ENCODE measurements around the gene RANBP1. TPM values are rescaled to one million over a fixed set of nuclear protein-coding genes. Genes with fewer than 3 reads are reported as not detected.
A peak's percentile ranks its signal among the peaks of the same experiment; 100 is the strongest.
"Not testable (repeated sequence)": the region's sequence is repeated elsewhere in the genome, so short reads cannot be mapped to it uniquely, and the experiment has no call there.

Gene RANBP1
- total RNA-seq, 1 donor from 2014 or later, result 62.6 TPM

DNA sequence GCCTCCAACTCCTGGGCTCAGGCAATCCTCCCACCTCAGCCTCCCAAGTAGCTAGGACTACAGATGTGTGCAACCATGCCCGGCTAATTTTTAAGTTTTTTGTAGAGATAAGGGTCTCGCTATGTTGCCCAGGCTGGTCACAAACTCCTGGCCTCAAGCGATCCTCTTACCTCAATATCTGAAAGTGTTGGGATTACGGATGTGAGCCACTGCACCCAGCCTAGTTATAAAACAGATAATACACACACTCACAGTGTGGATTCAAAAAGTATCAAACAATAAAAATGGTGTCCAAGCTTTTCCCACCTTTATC lies 35.3 kb downstream of the RANBP1 start:
- no peak for DNase-seq (ENCODE audit: low spot score)

DNA sequence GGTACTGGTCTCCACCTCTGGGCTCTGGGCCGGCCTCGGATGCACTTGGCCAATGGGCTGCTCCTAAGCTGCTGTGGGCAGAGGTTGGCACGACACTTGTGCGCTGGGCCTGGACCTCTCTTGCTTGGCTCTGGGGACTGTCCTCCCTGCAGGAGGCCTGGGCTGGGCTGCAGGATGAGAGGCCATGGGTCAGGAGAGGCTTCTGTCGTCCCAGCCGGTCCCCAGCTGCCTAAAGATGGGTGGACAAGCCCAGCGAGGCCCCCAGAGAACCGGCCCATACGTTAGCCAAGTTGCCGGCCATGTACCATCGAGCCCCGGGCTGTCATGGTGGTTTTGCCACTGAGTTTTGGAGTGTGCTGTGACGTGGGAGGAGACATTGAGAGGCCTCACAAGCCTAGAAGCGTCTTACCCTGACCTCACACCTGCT lies 36.6 kb downstream of the RANBP1 start:
- DNase-seq (ENCODE audit: low spot score), result no peak

DNA sequence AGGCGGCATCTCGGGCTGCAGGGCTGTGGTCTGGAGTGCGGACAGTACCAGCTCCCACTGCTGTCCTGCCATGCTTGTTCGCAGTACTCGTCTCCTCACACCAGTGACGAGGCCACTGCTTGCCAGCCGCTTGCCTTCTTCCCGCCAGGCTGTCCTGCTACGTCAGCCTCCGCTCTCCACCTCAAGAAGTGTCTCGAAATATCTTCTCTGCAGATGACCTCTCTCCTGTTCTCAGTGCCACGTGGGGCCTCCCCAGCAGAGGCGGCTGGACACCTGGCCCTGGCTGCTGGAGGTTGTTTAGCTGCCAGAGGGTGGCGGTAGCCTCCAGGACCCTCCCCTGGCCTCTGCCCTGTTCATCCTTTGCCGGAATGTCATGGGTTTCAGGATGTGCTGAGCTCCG lies 38.0 kb downstream of the RANBP1 start:
- no peak for DNase-seq (ENCODE audit: low spot score)

DNA sequence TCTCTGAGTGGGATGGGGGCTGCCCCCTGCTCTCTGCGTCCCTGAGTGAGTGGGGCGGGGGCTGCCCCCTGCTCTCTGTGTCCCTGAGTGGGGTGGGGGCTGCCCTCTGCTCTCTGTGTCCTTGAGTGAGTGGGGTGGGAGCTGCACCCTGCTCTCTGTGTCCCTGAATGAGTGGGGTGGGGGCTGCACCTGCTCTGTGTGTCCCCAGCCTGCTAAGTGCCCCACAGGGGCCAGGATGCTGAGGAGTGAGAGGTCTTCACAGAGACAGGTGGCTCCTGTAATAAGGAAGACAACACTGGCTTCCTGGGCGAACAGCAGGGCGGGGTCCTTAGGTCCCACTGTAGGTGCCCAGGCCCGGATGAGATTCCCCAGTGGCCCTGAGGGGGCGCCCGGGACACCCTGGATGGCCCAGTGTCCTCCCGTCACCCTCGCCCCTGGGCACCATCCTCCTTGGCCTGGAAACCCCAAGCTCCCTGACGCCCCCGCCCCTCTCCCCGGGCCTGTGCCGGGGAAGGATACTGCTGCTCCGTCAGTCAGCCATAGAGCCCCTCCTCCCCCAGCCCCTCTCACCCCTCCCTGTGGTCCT lies 38.8 kb downstream of the RANBP1 start:
- no peak for DNase-seq (ENCODE audit: low spot score)

DNA sequence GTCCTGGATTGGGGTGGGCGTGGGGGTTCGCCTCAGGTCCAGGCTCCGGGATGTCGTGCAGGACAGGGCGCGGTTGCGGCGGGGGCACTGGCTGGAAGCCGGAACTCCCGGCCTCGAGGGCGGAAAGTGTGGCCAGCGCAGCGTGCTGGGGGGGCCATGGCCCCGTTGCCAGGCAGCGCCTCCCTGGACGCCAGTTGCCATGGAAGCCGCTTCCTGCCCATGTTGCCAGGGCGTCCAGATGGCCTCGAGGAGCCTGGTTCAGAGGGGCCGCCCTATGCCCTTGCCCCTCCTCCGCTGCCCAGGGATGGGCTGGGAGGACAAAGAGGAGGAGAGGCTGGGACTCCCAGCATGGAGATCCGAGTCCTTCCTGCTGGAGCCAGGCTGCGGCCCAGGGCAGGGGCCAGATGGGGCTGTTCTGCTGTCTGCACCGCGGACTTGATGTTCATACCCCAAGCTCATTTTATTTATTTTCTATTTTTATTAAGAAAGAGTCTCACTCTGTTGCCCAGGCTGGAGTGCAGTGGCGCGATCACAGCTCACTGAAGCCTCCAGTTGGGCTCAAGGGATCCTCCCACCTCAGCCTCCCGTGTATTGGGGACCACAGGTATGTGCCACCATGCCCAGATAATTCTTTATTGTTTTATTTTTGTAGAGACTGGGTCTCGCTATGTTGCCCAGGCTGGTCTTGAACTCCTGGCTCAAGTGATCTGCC lies 39.6 kb downstream of the RANBP1 start:
- peak; percentile 21 for DNase-seq (ENCODE audit: low spot score)

DNA sequence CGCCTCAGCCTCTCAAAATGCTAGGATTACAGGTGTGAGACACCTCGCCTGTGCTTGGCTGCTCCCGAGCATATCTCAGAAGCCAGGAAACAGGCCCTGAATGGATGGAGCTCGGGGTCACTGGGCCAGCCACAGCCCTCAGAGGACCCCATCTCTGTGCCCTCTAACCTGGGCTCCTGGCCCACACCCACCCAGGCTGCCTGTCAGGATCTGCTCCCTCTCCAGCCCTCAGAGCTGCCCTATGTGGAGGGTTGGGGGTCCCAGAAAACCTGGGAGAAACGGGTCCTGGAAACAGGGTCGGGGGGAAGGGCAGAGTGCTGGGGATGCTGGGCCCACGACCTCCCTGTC lies 40.1 kb downstream of the RANBP1 start:
- no peak for DNase-seq (ENCODE audit: low spot score)

DNA sequence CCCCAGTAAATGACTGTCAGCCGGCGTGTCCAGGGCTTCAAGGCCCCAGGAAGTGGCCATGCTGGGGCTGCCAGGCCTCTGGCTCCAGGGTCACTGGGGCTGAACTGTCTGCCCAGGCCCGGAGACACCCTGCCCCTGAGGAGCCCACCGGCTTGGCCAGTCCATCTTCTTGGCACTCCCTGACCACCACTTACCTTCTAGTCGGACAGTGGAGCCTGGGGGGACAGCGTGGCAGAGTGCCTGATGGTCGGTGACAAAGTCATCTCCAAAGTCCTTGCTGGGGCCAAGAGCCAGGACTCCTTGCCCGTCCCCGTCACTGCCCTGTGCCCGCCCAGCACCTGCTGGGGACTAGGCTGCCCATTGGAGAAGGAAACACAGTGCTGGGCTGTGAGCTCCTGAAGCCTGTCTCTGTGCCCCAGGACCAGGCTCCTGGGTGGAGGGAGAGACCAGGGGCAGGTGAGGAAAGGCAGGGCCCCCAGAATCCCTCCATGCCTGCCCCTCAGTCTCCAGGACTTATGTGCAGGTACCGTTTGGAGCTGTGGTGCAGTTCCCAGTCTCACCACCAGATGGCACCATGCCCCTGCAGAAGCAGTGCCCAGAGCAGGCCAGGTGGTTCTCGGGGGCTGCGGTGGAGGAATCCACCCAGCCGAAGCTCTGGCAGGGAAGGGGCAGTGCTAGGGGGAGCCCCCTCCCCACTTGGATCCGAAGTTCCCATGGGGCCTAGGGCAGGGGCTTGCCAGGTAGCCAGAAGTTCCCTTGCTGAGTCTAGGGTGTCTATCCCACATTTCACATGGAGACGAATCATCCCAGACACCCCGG lies 40.9 kb downstream of the RANBP1 start:
- DNase-seq (ENCODE audit: low spot score), result peak; percentile 91

DNA sequence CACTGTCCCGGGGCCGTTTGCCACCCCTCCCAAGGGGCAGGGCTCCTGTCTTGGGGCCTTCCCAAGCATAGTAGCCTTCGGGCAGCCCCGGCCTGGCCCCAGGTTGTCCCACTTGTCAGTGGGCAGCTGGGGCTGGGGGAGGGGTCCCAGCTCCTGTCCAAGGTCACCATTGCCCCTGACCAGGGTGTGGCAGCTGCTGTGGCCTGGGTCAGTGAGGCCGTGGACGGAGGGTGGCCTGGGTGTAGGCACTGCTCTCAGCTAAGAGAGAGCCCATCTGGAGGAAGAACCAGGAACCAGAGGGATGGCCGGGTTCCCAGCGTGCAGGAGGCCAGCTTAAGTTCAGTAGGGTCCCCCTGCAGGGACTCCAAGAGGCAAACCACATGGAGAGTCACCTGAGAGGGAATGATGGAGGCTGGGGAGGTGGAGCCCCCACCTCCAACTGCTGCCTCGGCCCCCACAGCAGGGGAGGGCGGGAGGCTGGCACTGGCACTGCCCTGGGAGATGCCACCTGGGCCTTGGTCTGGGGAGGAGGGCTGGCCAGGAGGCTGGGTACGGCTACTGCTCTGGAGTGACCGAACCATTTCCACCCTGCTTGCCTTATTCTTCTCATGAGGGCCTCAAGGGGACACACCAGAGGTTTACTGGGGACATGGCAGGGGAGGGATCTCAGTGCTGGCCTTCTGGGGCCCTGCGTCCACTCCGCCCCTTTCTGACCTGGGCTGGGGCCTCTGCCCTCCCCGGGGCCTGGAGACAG lies 41.7 kb downstream of the RANBP1 start:
- DNase-seq (ENCODE audit: low spot score), result no peak

DNA sequence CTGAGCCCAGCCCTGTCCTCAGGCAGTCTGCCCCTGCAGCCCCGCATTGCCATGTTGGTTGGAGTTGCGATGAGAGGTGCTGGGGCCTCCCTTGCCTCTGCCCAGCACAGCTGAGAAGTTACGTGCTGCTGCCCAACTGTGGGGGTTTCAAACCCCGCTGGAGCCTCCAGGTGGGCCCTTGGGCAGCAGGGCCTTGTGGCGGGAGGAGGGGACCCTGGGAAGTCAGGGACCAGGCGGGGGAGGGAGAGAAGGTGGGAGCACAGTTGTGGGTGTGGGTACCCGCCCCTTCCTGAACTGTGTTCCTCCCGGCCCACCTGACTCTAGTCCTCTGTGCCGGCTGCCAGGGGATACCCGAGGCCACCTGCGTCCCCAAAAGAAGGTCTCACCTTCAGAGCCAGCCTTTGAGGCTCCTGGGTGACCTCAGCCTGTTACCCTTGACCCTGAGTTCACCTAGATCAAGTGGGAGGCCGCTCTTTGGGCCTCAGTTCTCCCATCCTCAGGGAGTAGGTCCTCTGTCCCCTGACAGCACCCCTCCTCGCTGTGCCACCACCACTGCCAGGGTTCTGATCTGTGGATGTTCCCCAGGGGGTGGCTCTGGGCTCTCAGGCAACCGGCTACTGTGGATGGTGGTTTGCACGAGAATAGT lies 42.6 kb downstream of the RANBP1 start:
- no peak for DNase-seq (ENCODE audit: low spot score)

DNA sequence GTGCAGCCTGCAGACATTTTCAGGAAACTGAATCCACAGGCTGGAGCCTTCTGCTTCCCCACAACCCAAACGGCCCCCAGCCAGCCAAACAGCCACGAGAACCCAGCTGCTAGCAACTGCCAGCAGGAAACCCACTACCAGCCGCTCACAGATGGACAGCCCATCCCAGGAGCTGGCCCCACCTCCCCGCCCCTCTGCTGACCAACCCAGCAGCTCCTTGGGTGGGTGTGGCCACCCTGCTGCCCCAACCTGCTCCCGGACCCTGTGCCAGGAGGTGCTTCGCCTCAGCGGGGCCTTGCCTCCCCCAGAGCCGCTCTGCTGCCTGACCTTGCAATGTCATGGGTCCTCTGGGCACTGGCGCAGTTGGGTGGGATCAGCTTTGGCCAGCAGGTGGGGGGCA lies 43.2 kb downstream of the RANBP1 start:
- DNase-seq (ENCODE audit: low spot score), result no peak

DNA sequence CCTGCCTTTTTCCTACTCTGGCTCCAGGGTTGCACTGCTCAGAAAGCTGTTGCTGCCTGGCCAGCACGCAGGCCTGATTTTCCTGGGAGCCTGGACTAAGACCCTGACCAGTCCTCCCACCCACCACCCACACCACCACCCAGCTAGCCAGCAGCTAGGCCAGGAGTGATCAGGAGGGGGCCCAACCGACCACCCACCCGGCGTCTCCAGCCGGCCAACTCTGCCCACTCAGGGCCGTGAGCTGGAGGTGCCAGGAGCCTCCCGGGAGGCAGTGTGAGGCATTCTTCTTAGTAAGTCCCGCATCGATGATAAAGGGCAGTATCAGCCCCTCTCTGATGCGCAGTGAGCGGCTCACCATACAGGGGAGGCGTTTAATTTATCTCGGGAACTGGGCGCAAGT lies 43.6 kb downstream of the RANBP1 start:
- DNase-seq (ENCODE audit: low spot score), result not testable (repeated sequence)

DNA sequence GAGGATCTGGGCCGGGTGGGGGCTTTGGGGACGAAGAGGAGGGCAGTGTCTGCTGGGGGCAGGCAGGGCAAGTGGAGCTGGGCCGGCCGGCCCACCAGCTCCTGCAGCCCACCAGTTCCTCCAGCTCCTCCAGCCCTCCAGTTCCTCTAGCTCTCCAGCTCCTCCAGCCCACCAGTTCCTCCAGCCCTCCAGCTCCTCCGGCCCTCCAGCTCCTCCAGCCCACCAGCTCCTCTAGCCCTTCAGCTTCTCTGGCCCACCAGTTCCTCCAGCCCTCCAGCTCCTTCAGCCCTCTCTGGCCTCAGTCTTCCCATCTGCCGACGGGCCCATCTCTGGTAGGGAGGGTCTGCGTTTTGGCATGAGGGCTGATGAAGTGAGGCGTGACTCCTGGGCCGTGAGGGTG lies 44.1 kb downstream of the RANBP1 start:
- DNase-seq (ENCODE audit: low spot score), result no peak

DNA sequence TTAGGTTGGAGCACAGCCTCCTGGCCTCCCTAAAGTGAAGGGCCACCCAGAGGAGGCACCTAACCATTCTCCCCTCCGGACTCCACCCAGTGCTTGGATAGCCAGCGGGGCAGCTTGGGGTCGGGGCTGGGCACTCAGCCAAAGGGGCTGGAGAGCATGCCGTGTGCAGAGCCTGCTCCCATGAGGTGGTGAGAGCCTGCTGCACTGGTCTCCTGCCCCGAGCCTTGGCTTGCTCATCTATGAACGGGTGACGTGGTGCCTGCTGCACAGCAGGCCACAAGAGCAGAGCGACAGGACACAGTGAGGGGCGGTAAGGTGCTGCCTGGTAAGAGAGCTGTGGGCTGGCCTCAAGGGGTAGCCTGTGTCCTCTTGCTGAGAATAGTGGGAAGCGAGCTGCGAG lies 49.0 kb downstream of the RANBP1 start:
- no peak for DNase-seq (ENCODE audit: low spot score)

DNA sequence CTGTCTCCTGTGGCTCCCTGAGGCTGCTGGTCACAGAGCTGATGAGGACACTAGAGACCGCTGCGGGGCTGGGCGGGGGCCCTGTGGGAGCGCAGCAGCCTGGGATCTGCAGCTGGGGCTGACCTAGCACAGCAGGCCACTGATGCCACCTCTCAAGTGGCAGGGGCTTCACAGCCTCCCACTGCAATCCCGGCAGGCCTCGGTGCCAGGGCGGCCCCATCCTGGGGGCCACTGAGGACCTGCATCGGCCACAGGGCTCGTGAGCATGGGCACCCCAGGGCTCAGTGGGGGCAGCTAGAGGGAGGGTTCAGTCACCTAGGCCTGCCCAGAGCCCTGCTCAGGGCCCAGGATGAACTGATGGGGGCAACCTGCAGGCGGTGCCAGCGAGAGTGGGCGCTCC lies 49.5 kb downstream of the RANBP1 start:
- DNase-seq (ENCODE audit: low spot score), result no peak

DNA sequence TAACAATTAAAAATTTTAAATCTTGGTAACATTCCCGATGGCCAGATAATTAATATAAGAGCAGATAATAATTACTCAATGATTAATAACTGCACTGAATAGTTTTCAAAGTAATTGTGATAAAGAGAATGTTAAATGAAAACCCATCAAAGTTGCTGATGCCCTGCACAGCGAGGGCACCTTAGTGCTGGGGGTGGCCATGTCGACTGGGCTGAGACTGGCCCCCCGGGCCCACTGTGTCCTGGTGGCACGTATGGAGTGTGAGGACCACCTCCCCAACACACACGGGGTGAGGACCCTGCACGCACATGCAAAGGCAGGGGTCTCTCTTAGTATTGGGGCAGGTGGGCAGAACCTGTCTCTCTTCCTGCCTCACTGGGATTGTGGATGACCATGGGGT lies 50.0 kb downstream of the RANBP1 start:
- DNase-seq (ENCODE audit: low spot score), result no peak

DNA sequence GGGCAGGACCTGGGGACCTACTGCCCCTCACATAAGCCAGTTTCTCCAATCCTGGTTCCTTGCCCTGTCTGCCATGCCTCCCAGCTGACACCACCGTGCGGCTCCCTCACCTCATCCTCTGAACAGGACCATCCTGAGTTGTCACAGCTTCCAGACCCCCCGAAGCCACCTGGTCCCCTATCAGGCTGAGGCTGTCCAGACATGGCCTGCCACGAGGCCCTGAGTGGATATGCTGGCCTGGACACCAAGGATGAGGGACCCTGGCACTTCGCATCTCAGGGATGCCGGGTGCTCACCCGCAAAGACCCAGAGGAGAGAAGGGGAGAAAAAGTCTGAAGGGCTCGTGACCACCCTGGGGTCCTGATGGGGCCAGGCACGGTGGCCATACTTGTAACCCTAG lies 50.8 kb downstream of the RANBP1 start:
- no peak for DNase-seq (ENCODE audit: low spot score)

DNA sequence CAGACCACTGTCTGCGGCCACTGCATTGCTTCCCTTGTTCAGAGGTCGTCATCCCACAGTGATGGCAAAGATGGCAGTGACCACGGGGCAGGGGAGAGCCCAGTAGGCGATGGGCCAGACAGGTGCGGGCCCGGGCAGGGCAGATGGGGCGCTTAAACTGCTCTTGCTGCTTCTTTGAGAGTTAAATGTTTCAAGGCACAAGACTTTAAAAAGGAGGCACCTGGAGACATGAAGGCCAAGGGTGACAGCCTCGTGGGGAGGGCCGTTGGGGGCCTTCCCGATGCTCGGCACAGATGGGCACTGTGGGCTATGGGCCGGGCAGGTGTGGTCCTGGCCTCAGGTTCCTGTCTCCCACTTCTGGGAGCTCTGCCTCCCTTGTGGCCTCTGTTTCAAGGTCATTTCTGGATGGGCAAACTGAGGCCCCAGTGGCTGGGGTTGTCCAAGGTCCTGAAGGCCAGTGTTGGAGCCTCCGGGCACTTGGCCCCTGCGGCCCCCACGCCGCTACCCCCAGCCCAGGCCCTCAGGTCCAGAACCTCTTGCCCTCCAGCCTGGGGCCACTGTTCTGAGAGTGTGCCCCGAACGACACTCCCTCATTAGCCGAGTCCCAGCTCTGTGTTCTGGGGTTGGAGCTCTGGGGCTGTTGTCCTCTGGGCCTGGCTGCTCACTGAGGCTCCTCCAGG lies 51.9 kb downstream of the RANBP1 start:
- no peak for DNase-seq (ENCODE audit: low spot score)

DNA sequence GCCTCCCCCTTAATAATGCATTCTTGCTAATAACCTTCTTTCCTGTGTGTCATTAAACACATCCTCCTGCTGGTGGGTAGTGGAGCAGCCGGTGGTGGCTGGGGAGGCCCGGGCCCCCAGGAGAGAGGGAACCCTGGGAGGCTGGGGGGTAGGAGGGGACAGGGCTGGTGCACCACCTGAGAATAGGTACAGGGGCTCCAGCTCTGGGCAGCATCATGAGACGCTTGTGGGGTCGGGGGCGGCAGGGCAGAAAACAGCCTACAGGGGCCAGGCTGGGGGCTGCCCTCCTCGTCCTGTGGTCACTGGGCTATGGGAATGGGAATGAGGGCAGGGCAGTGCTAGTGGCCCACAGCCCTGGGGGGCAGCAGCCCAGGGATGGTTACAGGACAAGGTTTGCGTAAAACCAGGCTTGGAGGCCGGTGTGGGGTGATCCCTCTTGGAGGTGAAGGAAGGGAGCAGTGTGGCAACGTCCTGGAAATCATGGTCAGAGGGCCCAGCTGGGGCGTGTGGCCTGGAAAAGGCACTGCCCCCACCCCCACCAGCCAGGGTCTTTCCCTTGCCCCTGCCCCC lies 53.4 kb downstream of the RANBP1 start:
- no peak for DNase-seq (ENCODE audit: low spot score)

DNA sequence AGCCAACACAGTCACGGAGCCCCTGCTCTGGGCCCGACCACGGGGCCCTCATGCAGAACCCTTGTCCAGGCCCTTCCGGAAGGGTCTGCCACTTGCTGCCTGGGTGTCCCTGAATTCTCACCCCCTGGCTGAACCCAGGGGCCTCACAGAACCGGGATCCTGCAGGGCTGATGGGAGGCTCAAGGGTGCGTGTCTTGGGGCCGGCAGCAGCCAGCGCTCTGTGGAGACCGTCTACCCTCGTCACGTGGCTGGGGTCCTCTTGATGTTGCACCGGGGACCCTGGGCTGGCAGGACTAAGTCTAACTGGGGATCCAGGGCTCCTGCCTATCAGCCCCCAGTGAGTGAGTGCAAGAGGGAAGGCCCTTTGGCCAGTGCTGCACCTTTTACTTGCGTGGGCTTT lies 54.3 kb downstream of the RANBP1 start:
- DNase-seq (ENCODE audit: low spot score), result no peak

DNA sequence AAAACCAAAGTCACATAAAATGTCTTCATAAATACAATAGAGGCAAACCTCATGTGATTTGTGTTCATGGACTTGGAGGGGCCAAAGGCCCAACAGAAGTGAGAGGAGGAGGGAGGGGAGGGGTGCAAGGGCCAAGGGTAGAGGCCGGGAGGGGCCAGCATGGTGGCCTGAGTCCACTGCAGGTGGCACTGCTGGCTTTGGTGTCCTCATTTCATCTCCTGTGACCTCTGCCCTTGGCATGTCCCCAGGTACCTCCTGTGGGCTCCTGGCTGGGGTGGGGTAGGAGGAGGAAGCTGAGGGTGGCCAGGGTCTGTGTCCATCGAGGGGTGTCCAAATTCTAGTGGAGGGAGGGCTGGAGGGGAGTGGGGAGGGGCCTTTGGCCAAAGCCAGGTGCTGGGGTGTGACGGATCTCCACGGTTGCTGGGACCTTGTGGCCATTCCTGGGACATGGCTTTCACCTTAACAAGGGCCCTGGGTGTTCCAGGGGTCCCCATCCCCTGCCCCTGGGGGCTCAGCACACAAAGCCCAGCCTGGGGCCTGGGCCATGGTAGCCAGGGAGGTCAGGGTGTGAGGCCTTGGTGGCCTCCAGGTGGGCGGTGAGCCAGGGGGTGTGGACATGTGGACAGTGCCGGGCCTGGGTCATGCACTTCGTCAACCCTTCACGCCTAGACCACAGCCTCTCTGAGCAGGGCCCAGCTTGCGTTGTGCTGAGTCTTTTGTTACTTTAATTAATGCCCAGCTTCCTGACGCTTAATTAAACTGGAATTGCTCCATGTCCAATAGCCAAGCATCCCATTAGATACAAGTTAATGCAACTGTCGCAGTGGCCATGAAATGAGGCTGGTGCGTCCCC lies 55.6 kb downstream of the RANBP1 start:
- no peak for DNase-seq (ENCODE audit: low spot score)

Data from mucosa of gallbladder (tissue), 1 donor.